HG03469 (cell line): ENCODE data around the gene ABHD2.

Experiments
- ATAC-seq: cut with Tn5 transposase; IDR thresholded peaks from one replicate; pipeline ENCODE4 v1.9.1; 2021; ENCODE audit warnings: mild to moderate bottlenecking, moderate library complexity, moderate number of reproducible peaks; ENCODE audit not compliant: unreplicated experiment

Gene ABHD2

DNA sequence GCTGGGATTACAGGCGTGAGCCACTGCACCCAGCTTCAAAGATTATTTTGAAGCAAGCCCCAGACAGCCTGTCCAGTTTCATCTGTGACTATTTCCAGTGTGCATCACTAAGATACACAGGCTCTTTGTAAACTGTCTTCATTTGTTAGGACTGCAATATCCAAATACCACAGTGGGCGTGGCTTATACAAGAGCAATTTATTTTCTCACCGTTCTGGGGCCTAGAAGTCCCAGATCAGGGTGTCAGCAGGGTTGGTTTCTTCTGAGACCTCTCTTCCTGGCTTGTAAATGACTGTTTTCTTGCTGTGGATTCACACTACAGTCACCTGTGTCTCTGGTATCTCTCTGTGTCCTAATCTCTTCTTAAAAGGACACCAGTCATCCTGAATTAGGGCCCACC, 73.4 kb downstream of the ABHD2 start:
- no peak for ATAC-seq

DNA sequence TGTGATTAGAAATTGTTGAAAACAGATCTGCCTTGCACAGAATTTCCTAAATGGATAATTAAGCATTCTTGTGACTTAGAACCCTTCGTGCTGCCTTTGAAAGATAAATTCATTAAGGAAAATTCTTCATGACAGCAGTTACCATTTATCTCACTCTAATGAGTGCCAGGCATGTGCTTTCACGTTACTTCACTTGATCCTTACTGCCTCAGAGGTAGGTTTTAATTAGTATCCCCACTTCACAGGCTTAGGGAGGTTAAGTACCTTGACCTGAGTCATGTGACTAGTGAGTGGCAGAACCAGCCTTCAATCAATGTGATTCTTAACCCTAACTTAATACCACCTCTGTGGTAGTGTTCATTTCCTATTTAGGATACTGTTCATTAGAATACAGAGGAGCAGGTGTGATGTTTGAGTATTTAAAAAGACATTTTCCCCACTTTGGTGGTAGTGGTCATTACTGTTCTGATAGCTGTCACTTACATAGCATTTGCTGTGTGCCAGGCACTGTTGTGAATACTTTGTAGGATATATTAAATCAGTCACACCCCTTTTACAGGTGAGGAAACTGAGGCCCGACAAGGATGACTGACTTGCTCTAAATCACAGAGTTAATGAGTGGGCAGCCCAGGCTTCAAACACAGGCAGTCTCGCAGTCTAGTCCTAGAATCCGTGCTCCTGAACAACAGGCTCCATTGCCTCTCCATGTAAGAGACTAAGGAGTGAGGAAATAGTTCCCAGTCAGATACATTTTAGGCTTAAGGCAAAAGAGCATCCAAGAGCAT, 75.2 kb downstream of the ABHD2 start:
- no peak for ATAC-seq

GRCh38 chr15:89164712-89165211, 76.5 kb downstream of the ABHD2 start:
- no peak for ATAC-seq

DNA sequence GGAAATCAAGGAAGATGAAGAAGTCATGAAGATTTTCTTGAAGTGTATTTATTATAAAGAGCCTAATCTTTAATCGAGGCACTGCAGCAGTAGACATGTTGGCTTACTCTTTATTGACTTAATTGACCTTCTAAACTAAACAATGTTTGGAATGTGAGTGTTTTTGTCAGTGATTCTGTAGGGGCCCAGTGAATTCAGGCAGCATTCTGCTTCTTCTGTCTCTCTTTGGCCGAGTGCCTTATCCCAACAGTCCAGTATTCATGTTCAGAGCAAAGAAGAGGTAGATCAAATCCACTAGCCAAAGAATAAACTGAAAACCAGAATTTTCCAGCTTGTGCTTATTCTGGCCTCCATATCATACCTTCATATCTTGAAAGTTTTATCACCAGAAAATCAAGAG, 77.4 kb downstream of the ABHD2 start:
- no peak for ATAC-seq

DNA sequence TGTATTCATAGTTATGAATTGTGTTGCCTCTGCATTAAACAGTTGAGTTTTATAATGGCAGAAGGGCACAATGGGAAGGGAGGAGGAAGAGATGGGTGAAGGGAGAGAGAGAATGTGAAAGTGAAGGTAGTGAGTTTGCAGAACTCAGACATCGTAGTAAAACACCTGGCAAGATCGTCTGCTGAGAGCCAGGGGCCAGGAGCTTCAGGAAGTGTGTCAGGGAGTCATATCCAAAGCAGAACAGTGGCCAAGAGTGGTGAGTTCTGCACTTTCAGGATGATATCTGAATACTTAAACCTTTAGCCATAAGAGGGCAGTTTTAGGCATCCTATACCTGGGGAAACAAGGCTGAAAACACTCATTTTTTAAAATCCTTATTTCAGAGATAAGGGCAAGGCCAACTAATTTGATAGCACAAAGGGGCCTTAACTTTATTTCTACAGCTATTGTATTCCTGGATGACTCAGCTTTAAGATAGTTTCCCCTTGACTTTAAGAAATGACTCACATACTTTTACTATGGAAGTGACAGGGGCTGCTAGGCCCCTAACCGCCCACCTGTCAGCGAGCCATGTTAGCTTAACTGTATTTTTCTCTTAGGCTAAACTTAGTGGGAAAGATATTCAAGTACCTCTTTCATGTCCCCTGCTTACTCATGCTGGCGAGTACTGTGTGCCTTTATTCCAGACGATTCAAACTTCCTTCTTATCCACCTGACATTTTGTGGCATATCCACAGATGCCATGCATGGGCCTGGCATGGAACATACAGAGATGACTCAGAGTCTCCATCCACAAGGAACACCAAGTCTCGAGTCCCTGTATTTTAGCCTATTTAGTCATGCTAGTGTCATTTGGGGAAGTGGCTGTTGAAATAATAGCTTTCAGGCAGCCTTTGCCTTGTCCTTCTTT, 79.3 kb downstream of the ABHD2 start:
- peak; percentile 48 for ATAC-seq

GRCh38 chr15:89168316-89168833, 80.1 kb downstream of the ABHD2 start:
- no peak for ATAC-seq

DNA sequence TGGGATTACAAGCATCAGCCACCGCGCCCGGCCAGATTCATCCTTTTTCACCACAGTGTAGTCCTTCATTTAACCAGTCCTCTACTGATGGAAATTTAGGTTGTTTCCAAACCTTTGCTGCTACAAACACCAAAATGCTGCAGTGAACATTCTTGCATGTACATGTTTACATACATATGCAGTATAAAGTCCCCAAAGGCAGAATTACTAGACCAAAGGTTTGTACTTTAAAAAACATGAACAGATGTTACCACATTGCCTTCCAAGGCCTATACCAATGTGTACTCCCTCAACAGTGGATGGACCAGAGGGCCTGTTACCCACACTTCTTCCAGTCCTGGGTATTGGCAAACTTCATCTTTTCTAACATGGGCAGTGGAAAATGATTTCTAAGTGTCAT, 82.1 kb downstream of the ABHD2 start:
- no peak for ATAC-seq

- no peak for ATAC-seq
These were observed 83.1 kb downstream of the ABHD2 start for GRCh38 chr15:89171136-89172072.

DNA sequence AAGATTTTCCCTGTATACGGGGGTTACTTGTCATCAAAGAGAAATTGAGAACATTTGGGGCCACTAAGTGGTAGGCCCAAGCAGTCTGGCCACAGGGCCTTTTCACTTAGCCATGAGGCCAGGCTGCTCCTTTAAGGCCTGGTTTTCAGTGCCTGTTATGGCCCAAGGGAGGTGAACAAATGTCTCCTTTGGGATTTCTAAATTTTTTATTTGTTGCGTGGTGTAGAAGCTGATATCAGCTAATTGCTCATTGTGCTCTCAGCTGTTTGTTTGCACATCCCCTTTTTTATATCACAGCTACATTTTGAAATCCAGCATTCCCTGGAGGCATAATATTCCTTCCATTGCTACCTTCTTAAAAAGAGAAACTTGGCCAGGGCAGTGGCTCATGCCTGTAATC, 84.7 kb downstream of the ABHD2 start:
- ATAC-seq: no peak

DNA sequence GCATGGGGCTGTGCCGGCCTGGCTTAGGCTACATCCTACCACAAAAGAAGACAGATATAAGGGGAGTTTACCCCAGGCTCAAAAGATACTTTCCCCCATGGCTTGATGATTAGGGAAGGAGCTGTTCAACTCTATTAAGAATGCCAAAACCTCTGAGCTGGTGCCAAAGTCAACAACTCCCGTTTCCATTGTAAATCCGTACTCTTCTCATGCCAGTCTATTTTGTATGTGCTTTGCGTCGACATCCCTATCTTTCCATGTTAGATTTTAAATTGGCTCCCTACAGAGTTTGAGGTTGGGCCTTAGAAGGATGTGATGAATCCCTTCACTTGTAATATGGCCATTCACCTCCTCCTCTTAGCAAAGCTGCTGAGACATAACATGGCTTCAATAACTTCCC, 86.2 kb downstream of the ABHD2 start:
- no peak for ATAC-seq

- ATAC-seq: no peak
These were observed 87.4 kb downstream of the ABHD2 start for GRCh38 chr15:89175617-89176191.

DNA sequence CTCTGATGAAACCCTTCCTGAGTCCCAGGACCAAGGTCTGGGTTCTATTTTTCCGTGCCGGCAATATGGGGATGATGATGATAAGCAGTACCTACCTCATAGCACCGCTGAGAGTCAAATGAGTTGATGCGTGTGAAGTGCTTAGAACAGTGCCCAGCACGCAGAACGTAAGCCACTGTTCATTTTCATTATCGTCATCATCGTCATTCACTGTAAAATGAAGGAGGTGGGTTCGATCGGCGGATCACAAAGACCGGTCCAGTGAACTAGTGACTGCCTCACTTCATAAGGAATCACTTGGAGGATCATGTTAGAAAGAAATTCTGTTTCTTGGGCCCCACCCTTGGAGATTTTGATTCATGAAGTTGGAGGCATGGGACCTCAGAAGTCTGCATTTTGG, 88.9 kb downstream of the ABHD2 start:
- ATAC-seq: no peak

GRCh38 chr15:89177633-89178306, 89.5 kb downstream of the ABHD2 start:
- no peak for ATAC-seq

DNA sequence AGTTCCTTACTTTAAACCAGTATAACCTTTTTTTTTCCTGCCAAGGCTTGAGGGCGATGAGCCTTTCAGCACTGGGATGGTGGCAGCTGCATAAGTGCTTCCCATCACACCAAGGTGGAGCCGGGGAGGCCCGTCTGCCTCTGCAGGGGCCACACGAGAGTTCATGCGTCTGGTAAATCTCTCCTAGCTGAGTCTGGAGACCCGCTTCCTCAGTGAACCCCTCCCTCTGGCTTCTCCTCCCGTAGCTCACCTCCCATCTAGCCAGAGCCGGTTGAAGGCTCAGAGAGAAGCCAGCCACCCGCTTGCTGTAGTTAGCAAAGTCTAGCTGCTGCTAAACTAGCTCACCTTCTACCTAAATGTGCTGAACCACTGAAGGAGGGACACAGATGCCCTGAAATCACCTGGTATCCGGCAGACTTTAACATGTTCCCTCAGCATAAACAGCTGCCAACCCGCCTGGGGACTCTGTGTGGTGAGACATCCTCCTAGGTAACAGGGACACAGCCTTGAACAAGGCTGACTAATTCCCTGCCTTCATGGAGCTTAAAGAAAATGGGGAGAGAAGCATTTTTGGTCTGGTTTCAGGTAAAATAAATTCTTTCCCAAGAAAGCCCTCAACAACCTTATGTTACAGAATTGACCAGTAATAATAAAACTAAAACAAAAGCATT, 90.2 kb downstream of the ABHD2 start:
- no peak for ATAC-seq

DNA sequence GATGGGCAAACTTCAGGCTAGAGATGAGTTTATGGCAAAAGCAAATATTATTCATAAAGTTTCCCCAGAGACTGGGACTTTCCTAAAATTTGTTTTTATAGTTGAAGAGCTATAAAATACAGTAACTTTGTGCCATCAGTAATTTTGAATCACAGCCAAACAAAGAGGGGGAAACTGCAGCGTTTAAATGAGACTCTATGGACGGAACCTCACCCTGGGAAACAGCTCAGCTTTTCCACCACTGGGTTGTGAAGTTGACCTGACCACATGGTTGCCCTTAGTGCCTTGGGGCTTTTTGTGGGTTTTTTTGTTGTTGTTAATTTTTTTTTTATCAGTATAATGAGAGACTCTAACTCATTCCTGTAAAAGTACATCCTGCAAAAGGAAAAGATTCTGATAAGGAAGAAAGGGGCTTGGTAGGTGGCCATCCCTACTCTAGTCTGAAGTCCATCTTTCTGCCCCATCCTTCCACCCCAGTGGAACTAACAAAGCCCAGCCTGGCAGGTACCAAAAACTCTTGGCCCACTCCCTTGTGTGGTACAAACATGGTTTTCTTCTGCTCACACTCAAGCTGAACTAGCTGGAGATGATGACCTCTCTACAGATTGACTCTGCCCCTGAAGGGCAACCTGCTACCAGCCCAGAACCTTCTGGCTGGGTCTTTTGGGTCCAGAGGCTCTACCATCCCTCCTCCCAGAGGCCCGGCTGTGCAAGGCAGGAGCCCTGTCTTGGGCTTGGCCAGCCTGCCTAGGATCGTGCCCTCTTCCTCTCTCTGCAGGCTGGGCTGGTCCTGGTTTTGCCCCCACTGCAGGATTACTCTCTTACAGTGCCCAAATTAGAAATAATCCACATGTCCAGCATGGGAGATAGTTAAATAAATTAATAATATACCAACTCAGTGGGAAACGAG, 92.0 kb downstream of the ABHD2 start:
- no peak for ATAC-seq

DNA sequence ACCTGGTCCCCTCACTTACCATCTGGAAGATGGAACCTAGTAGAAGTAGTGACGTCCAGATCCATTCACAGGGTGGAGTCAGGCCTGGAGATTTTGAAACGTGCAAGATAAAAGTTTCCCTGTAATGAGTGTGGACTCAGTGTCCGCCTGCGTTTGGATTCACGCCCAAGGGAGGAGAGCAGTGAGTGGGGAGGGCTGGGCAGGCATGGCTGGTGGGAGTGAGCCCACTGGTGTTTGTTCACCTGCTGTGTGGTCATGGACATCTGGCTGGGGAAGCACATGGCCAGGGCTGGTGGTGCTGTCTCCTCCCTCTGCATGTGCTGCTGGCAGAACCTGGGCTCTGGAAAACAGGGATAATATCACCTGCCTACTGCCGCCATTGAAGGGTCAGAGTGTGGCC, 96.1 kb downstream of the ABHD2 start:
- ATAC-seq: no peak

DNA sequence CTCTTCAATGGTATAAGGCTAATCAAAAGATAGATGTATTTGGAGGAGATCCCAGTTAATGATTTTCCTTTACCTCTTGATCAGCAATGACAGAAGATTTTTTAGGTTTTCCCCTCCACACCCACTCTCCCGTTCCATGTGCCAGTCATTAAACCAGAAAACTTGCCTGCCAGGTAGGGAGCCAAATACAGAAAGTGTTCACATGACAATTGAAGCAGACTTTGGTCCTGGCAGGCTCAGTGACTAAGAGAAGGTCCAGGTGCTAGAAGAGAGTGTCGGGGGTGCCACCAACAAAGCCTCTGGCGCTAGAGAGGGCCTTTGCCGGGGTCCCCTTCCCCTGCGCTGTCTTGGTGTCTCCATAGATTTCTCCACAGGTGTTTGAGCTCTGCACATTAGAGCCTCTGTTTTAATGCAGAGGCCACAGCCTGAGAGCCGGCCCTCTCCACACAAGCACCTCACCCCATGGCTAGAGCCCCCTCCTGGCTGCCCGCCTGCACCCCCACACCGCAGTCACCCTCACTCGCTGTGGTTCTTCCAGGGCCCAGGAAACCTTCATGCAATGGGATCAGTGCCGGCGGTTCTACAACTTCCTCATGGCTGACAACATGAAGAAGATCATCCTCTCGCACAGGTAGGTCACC, 96.8 kb downstream of the ABHD2 start:
- no peak for ATAC-seq

DNA sequence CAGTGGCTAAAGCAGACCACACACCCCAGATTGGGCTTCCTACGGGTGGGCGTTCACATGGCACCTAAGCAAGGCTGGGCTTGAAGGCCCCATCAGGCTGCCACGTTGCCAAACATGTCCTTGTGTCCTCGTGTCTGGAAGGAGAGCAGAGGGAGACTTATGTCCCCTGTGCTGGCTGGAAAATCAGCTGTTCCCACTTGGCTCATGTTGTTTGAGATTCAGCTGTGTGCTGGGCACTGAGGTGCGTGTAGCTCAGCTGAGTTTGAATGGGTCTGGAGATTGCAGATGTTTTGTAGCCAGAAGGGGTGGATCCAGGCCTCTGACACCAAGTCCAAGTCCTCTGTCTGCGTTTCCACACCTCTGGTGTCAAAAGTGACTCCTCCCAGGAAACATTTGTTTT, 98.5 kb downstream of the ABHD2 start:
- no peak for ATAC-seq
